Osteocyte (in vitro differentiated cells): ENCODE results near the gene NAALADL2. TPM values are rescaled to one million over a fixed set of nuclear protein-coding genes. Genes with fewer than 3 reads are reported as not detected.

Source experiments
- DNase-seq: peaks from one replicate; pipeline ENCODE4 v3.0.0; 2021; ENCODE audit warnings: mixed read lengths; ENCODE audit not compliant: unreplicated experiment; ENCODE audit errors: extremely low spot score
- H3K27ac Mint-ChIP-seq: one replicate; pipeline ENCODE4 v1.8.0; 2021; ENCODE audit warnings: mild to moderate bottlenecking, mixed read lengths; ENCODE audit not compliant: unreplicated experiment
- H3K27me3 Mint-ChIP-seq: one replicate; pipeline ENCODE4 v1.8.0; 2021; ENCODE audit warnings: mixed read lengths; ENCODE audit not compliant: unreplicated experiment
- H3K36me3 Mint-ChIP-seq: one replicate; pipeline ENCODE4 v1.8.0; 2021; ENCODE audit warnings: mixed read lengths; ENCODE audit not compliant: unreplicated experiment
- H3K4me1 Mint-ChIP-seq: one replicate; pipeline ENCODE4 v1.8.0; 2021; ENCODE audit warnings: mixed read lengths; ENCODE audit not compliant: unreplicated experiment
- H3K4me3 Mint-ChIP-seq: one replicate; pipeline ENCODE4 v1.8.0; 2021; ENCODE audit warnings: mild to moderate bottlenecking, moderate library complexity, mixed read lengths; ENCODE audit not compliant: unreplicated experiment
- H3K9me3 Mint-ChIP-seq: one replicate; pipeline ENCODE4 v1.8.0; 2021; ENCODE audit warnings: mixed read lengths; ENCODE audit not compliant: unreplicated experiment
- total RNA-seq: library from RNA; stranded (reverse); gene quantifications from 2 replicates; pipeline ENCODE4 v1.2.1, GENCODE V29; 2021
- TF ChIP-seq, protein P1 (sequence below): fragments of 200-600 bp; sonication (generic); IDR thresholded peaks from 2 replicates; pipeline ENCODE4 v1.5.0; 2021; ENCODE audit warnings: antibody characterized with exemption, mild to moderate bottlenecking, moderate library complexity

The NAALADL2 gene
- total RNA-seq, 1 donor from 2014 or later, result 16.1 TPM

DNA sequence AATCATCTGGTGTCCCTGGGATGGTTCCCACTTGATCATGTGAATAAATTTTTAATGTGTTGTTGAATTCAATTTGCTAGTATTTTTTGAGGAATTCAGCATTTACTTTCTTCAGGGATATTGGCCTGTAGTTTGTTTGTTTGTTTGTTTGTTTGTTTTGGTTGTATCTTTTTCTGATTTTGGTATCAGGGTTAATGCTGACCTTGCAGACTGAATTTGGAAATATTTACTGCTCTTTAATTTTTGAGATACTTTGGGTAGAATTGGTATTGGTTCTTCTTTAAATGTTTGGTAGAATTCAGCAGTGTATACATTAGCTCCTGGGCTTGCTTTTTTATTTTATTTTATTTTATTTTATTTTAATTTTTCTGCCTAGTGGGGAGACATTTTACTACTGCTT, 803.7 kb downstream of the NAALADL2 start:
- no peaks in the 10 kb centered on the region for H3K4me1 Mint-ChIP-seq
- no peaks in the 10 kb centered on the region for H3K27me3 Mint-ChIP-seq
- TF ChIP-seq, protein P1, sequence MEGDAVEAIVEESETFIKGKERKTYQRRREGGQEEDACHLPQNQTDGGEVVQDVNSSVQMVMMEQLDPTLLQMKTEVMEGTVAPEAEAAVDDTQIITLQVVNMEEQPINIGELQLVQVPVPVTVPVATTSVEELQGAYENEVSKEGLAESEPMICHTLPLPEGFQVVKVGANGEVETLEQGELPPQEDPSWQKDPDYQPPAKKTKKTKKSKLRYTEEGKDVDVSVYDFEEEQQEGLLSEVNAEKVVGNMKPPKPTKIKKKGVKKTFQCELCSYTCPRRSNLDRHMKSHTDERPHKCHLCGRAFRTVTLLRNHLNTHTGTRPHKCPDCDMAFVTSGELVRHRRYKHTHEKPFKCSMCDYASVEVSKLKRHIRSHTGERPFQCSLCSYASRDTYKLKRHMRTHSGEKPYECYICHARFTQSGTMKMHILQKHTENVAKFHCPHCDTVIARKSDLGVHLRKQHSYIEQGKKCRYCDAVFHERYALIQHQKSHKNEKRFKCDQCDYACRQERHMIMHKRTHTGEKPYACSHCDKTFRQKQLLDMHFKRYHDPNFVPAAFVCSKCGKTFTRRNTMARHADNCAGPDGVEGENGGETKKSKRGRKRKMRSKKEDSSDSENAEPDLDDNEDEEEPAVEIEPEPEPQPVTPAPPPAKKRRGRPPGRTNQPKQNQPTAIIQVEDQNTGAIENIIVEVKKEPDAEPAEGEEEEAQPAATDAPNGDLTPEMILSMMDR, result no peak
- H3K36me3 Mint-ChIP-seq, result no peaks in the 10 kb centered on the region
- no peak overlapping the region for H3K27ac Mint-ChIP-seq
- H3K9me3 Mint-ChIP-seq, result no peaks in the 10 kb centered on the region
- DNase-seq, result no peak
- no peak overlapping the region for H3K4me3 Mint-ChIP-seq

DNA sequence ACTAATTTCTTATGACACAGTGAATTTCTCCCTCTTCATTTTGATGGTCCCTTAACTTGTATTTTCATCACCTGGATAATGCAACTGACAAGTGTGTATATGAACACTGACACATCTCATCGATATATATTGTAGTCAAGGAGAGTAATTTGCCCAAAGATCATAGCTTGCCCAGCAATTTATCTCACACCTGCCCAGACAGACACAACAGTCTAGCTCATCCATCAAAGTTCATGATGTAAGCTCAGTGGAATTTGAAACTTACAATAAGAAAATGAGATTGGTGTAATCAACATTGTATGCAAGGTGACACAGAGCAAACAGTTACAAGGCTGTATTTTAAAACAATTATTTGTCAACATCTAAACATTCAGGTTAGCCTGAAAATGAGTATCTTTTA, 805.8 kb downstream of the NAALADL2 start:
- Mint-ChIP-seq H3K27ac (no peak overlapping the region), H3K27me3 (no peaks in the 10 kb centered on the region), H3K9me3 (no peaks in the 10 kb centered on the region), H3K36me3 (no peaks in the 10 kb centered on the region), H3K4me1 (no peaks in the 10 kb centered on the region), H3K4me3 (no peak overlapping the region)
- TF ChIP-seq, protein P1, result no peak
- no peak for DNase-seq

DNA sequence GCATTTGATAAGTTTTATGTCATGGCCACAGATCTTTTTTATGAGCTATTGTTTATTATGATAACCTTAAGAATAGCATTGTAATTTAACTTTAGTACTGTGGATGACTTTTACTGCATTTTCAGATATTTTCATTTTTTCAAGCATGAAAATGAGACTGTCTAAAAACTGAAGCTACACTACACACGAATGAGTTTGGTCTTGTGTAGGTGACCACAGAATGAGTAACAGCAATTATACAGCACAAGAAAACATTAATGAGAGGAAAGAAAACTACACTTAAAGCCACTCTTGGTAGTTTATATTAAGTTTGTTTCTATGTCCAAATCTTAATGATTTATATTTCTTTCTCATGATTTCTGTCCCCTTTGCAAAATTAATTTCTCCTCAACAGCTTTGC, 809.2 kb downstream of the NAALADL2 start:
- H3K27ac Mint-ChIP-seq, result no peak overlapping the region
- H3K4me1 Mint-ChIP-seq, result peaks cover 20% of the 10 kb centered on the region
- H3K27me3 Mint-ChIP-seq, result no peaks in the 10 kb centered on the region
- no peak for DNase-seq
- no peaks in the 10 kb centered on the region for H3K36me3 Mint-ChIP-seq
- H3K4me3 Mint-ChIP-seq, result no peak overlapping the region
- TF ChIP-seq, protein P1, result no peak
- H3K9me3 Mint-ChIP-seq, result no peaks in the 10 kb centered on the region

DNA sequence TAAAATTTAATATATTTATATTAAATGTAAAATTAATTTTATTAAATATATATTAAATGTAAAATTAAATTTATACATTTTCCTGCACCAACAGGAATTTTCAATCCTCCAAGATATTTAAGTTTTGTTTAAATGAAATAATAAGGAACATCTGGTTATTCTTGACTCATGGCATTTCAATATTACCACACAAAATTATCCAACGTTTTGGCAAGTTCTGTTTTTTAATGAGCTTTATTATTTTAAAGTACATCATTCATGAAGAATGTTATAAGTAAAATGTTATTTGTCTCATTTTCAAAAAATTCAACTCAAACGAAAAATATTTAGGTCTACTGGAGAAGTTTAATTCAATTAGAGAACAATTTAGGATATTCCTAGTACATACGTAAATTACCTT, 811.4 kb downstream of the NAALADL2 start:
- H3K27me3 Mint-ChIP-seq, result no peaks in the 10 kb centered on the region
- H3K4me3 Mint-ChIP-seq, result no peak overlapping the region
- peak overlapping the region; percentile 59 for H3K27ac Mint-ChIP-seq
- TF ChIP-seq, protein P1, result no peak
- peaks cover 20% of the 10 kb centered on the region for H3K4me1 Mint-ChIP-seq
- DNase-seq, result no peak
- no peaks in the 10 kb centered on the region for H3K9me3 Mint-ChIP-seq
- H3K36me3 Mint-ChIP-seq, result no peaks in the 10 kb centered on the region

DNA sequence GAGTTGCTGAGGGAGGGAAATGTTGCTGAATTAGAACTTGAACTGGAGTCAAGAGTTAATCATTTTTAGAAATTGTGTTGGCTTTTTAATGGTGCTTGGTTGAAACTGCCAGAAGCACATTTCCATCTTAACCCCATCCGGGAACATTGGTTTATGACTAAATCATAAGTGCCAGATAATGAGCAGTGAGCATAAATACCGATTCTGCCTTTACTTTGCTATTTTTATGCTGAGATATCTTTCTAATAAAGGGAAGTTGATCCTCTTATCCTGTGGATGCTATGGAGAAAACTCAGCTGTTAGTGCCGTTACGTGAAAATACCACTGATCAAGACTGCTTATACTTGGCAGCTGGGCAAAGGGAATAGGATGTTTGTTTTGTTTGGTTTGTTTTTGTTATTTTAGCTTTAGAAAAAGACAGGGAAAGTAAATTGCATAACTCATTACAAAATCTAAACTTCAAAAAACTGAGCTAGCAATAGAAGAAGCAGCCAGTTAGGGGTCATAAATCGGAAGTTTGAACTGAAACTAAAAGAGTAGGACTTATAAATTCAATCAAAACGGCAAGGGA, 813.1 kb downstream of the NAALADL2 start:
- Mint-ChIP-seq H3K4me1 (peaks cover 20% of the 10 kb centered on the region), H3K36me3 (no peaks in the 10 kb centered on the region), H3K9me3 (no peaks in the 10 kb centered on the region), H3K27ac (peak overlapping the region; percentile 76), H3K27me3 (no peaks in the 10 kb centered on the region), H3K4me3 (peak overlapping the region; percentile 66)
- no peak for DNase-seq
- TF ChIP-seq, protein P1, result no peak
